Gastrocnemius medialis (tissue), 4 donors: ENCODE results near the gene FNIP2. TPM values are rescaled to one million over a fixed set of nuclear protein-coding genes. Genes with fewer than 3 reads are reported as not detected.
"Not testable (repeated sequence)": the region's sequence is repeated elsewhere in the genome, so short reads cannot be mapped to it uniquely, and the experiment has no call there.

Experiments used
- ATAC-seq, 2 donors: fragments of 150-250 bp; one replicate each; pipeline ENCODE4 v1.9.1; 2016
- DNase-seq, 2 donors: peaks; one replicate each; pipeline ENCODE4 v3.0.0-alpha.2; 2019
- H3K27ac ChIP-seq, 4 donors: fragments of 200-600 bp; sonication (generic); 1 replicate in 1 of 4; 2 replicates in 3 of 4; pipeline ENCODE4 v1.5.1; 2016 to 2018; ENCODE audit warnings: mild to moderate bottlenecking in 2 of 4, moderate library complexity in 1 of 4
- H3K27me3 ChIP-seq, 3 donors: fragments of 200-600 bp; sonication (generic) in 2 of 3; 1 replicate in 1 of 3; 2 replicates in 2 of 3; pipeline versions ENCODE4 v1.5.1 to v1.6.0; 2016 to 2019; ENCODE audit warnings: mild to moderate bottlenecking in 1 of 3, moderate library complexity in 1 of 3
- H3K36me3 ChIP-seq, 2 donors: fragments of 200-600 bp; sonication (generic) in 1 of 2; one replicate each; pipeline ENCODE4 v1.5.1; 2017 to 2018
- H3K4me1 ChIP-seq, 2 donors: fragments of 200-600 bp; sonication (generic) in 1 of 2; one replicate each; pipeline ENCODE4 v1.5.1; 2016 to 2017; ENCODE audit warnings: mild to moderate bottlenecking in 2 of 2
- H3K4me3 ChIP-seq, 4 donors: fragments of 200-600 bp; sonication (generic) in 3 of 4; 1 replicate in 1 of 4; 2 replicates in 3 of 4; pipeline ENCODE4 v1.5.1; 2016 to 2019; ENCODE audit warnings: mild to moderate bottlenecking in 2 of 4
- H3K9me3 ChIP-seq, 3 donors: fragments of 200-600 bp; sonication (generic) in 2 of 3; 1 replicate in 1 of 3; 2 replicates in 2 of 3; pipeline ENCODE4 v1.5.1; 2016 to 2019
- POLR2A ChIP-seq, 2 donors: fragments of 450-650 bp; IDR thresholded peaks; one replicate each; pipeline ENCODE4 v1.6.1; 2017; ENCODE audit warnings: antibody characterized with exemption in 2 of 2, mild to moderate bottlenecking in 2 of 2, moderate library complexity in 2 of 2
- in situ Hi-C, 4 donors: fragments of 200-750 bp; cut with MboI; loops; one replicate each; pipeline versions ENCODE4 v1.15.0 to v1.8.0; 2017; ENCODE audit warnings: low sequenced_read_pairs in 4 of 4
- intact Hi-C: fragments of 100-400 bp; cut with DNase I; formaldehyde crosslinking; loops from one replicate; pipeline ENCODE4 v1.15.1; 2023; ENCODE audit warnings: low total_unique reads
- total RNA-seq, 4 donors: library from RNA; depleted of rRNA; stranded (reverse); fragments of >200 nt; gene quantifications; one replicate each; pipeline versions ENCODE4 v1.1.0 to v1.2.3, GENCODE V29; 2016
- TF ChIP-seq, protein P1 (sequence below), 5 experiments: fragments of 450-650 bp in 3 of 5; fragments of 200-600 bp in 2 of 5; sonication (generic) in 2 of 5; IDR thresholded peaks in 4 of 5; conservative IDR thresholded peaks in 1 of 5; 1 replicate in 4 of 5; 2 replicates in 1 of 5; pipeline ENCODE4 v1.5.1; 2016 to 2019; ENCODE audit warnings: antibody characterized with exemption in 5 of 5, mild to moderate bottlenecking in 3 of 5, moderate library complexity in 3 of 5

Gene FNIP2
- total RNA-seq, 4 donors from 2014 or later = 9.9 to 32.8 (median 22.2) TPM

DNA sequence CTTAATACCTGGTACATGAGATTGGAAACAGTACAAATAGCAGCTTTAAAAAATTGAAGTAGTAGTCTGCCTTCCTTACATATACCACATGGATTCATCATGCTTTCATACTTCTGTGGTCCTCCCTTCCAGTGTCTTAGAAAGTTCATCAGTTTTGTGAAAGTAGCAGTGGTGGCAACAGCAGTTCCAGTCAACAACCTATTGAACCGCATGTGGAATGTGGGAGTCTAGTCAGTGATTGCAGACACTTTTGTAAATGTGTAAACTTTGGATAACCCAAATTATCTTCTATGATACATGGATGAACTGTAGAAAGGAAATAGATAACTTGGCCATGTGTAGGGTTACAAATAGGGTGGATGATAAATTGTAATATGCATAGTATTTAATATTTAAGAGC, 34.1 kb downstream of the FNIP2 start:
- intact Hi-C loops = no loop called here
- H3K27me3 ChIP-seq = no peaks in the 10 kb centered on the region
- peak overlapping the region in 2 of 4 donors; percentile 1 to 92 for H3K27ac ChIP-seq
- DNase-seq (no peak), ATAC-seq (no peak)
- in situ Hi-C loops = no loop called here
- H3K4me1 ChIP-seq = peaks cover 33 to 64% of the 10 kb centered on the region in 2 donors
- no peak for TF ChIP-seq POLR2A (IDR thresholded peaks at IDR 0.05)
- TF ChIP-seq, protein P1, sequence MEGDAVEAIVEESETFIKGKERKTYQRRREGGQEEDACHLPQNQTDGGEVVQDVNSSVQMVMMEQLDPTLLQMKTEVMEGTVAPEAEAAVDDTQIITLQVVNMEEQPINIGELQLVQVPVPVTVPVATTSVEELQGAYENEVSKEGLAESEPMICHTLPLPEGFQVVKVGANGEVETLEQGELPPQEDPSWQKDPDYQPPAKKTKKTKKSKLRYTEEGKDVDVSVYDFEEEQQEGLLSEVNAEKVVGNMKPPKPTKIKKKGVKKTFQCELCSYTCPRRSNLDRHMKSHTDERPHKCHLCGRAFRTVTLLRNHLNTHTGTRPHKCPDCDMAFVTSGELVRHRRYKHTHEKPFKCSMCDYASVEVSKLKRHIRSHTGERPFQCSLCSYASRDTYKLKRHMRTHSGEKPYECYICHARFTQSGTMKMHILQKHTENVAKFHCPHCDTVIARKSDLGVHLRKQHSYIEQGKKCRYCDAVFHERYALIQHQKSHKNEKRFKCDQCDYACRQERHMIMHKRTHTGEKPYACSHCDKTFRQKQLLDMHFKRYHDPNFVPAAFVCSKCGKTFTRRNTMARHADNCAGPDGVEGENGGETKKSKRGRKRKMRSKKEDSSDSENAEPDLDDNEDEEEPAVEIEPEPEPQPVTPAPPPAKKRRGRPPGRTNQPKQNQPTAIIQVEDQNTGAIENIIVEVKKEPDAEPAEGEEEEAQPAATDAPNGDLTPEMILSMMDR (IDR thresholded peaks at IDR 0.05 in 4 of 5, conservative IDR thresholded peaks at IDR 0.05 in 1 of 5) = no peak
- H3K9me3 ChIP-seq = no peaks in the 10 kb centered on the region
- H3K36me3 ChIP-seq = no peaks in the 10 kb centered on the region
- no peak overlapping the region for H3K4me3 ChIP-seq

DNA sequence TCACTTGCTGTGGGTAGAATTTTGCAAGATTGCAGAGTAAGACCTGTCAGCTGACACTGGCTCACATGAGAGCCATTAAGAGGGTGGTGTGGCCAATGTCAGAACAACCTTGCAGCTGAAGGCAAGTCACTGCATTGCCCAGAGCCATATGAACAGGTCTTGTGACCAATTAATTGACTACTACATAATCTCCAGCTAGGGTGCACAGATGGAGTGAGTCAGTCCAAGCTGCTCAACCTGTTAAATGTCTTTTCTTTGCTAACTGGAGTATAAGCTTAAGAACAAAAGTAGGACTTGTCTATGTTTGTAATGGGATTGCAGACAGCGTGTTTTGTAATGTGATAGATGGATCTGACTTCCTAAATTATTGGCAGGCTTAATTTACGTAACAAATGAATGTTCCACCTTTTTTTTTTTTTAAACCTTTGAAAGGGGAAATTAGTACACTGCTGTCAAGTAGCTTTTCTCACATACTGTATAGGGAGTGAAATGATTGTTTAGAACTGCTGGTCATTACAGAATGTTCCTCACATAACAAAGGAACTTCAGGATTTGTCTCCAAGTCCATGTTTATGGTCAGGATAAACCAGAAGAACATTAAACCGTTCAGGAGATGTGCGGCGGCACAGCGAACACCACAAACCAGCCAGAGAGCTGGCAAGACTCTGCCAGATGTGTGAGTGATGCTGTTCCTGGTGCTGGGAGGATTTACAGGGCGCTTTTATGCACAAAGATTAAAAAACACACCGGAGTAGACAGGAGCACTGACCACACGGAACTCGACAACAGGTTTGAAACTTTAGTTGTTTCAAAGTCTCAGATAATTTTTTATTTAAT, 37.0 kb downstream of the FNIP2 start:
- intact Hi-C loops = no loop called here
- Histone ChIP-seq H3K36me3 (no peaks in the 10 kb centered on the region), H3K4me1 (peaks cover 52 to 76% of the 10 kb centered on the region in 2 donors), H3K27ac (peak overlapping the region; percentile 76 to 92 (median 86)), H3K4me3 (no peak overlapping the region), H3K9me3 (no peaks in the 10 kb centered on the region), H3K27me3 (no peaks in the 10 kb centered on the region)
- DNase-seq (peak; percentile 35 to 68), ATAC-seq (peak; percentile 31 to 65)
- in situ Hi-C loops = no loop called here
- TF ChIP-seq POLR2A (IDR thresholded peaks at IDR 0.05) = peak; percentile 41 to 46
- TF ChIP-seq, protein P1 (IDR thresholded peaks at IDR 0.05 in 4 of 5, conservative IDR thresholded peaks at IDR 0.05 in 1 of 5) = no peak

DNA sequence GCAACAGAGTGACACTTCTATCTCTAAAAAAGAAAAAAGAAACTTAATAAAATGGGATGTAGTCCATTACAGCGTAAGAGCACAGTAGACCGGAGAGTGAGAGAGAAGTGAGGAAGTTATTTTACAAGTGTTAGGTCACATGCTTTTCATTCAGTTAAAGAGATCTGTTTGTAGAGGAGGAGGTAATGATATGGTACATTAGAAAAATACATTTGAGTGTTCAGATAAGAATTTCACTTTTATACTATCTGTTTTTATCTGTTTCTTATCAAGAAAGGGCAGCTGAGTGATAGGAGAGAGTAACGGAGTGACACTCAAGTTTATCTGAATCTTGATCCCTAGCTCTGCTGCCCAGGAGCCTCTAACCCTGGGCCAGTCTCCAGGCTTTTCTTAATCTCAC, 38.9 kb downstream of the FNIP2 start:
- no peak overlapping the region for H3K4me3 ChIP-seq
- H3K4me1 ChIP-seq = peaks cover 62 to 78% of the 10 kb centered on the region in 2 donors
- intact Hi-C loops = no loop called here
- H3K27ac ChIP-seq = peak overlapping the region; percentile 80 to 92 (median 90)
- ATAC-seq (no peak), DNase-seq (no peak)
- in situ Hi-C loops = no loop called here
- H3K36me3 ChIP-seq = no peaks in the 10 kb centered on the region
- no peaks in the 10 kb centered on the region for H3K27me3 ChIP-seq
- TF ChIP-seq, protein P1 (IDR thresholded peaks at IDR 0.05 in 4 of 5, conservative IDR thresholded peaks at IDR 0.05 in 1 of 5) = no peak
- TF ChIP-seq POLR2A (IDR thresholded peaks at IDR 0.05) = no peak
- no peaks in the 10 kb centered on the region for H3K9me3 ChIP-seq

DNA sequence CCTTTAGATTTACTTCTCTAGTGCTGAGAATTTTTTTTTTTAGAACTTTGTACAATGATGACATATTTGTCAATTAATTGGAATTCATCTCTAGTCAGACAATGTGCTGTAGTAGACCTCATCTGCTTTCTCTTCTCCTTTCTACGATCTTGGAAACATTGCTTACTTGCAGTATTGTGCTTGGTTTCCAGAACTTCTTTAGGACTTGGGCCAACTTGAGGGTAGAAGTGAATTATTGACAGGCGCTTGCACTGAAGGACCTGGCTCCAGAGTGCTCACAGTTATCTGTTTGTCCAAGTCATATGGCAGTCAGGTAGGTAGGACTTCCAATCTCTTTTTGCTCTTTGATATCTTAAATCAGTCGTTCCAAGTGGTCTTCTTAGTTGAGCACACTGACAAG, 39.6 kb downstream of the FNIP2 start:
- ATAC-seq = no peak
- in situ Hi-C loops (no loop called here), intact Hi-C loops (no loop called here)
- no peak for TF ChIP-seq POLR2A (IDR thresholded peaks at IDR 0.05)
- TF ChIP-seq, protein P1 (IDR thresholded peaks at IDR 0.05 in 4 of 5, conservative IDR thresholded peaks at IDR 0.05 in 1 of 5) = no peak
- no peaks in the 10 kb centered on the region for H3K36me3 ChIP-seq
- peaks cover 69 to 76% of the 10 kb centered on the region in 2 donors for H3K4me1 ChIP-seq
- H3K27ac ChIP-seq = peak overlapping the region; percentile 80 to 92 (median 90)
- H3K4me3 ChIP-seq = no peak overlapping the region
- no peaks in the 10 kb centered on the region for H3K27me3 ChIP-seq
- no peaks in the 10 kb centered on the region for H3K9me3 ChIP-seq
- DNase-seq = no peak

DNA sequence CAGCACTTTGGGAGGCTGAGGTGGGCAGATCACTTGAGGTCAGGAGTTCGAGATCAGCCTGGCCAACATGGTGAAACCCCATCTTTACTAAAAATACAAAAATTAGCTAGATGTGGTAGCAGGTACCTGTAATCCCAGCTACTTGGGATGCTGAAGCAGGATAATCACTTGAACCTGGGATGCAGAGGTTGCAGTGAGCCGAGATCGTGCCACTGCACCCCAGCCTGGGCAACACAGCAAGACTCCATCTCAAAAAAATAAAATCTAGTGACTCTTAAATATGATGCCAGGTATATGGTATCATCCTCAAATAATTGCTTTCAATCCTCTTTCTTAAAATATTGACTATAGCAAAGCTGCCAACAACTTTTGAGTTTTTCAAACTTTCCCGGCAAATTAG, 40.4 kb downstream of the FNIP2 start:
- H3K36me3 ChIP-seq, ATAC-seq, DNase-seq, H3K27me3 ChIP-seq, H3K9me3 ChIP-seq, in situ Hi-C loops, H3K4me3 ChIP-seq, intact Hi-C loops: not testable (repeated sequence)
- Histone ChIP-seq H3K4me1 (peaks cover 77% of the 10 kb centered on the region in 2 donors), H3K27ac (peak overlapping the region; percentile 80 to 92 (median 90))
